Stimulated activated naive CD4-positive, alpha-beta T cell treated with Interleukin-2 at 50 U/mL for 16 hours (primary cell): ENCODE data around the gene SEL1L3.

ENCODE experiments used
- DNase-seq: peaks from one replicate; lab custom pipeline; 2025; lab: John Stamatoyannopoulos, UW

Gene SEL1L3

DNA sequence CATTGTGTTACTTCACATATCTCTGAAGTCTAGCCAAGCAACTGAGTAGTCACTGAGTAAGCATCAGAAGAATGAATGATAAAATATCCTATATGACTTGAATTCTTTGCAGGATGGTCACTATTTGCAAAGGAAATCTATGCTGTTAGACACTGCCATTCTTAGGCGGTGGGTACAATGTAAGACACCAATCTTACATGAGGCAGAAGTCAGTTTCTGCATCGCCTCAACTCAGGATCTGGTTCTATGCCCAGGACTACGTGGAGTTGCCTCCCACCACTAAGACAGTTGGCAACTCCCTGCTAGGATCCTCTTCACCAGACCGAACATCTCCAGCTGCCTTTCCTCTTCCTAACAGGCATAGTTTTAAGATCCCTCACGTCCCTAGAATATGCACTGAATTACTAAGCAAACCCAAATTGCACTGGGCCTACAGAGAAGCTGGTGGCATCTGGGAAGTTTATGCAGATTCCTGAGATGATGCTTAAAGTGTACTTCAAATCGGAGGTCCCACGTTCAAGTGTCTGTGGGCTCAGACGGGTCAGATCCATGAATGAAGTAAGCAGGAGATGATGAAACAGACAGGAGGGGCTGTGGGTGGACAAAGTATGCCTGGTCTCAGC lies 45.6 kb downstream of the SEL1L3 start:
- no peak for DNase-seq

DNA sequence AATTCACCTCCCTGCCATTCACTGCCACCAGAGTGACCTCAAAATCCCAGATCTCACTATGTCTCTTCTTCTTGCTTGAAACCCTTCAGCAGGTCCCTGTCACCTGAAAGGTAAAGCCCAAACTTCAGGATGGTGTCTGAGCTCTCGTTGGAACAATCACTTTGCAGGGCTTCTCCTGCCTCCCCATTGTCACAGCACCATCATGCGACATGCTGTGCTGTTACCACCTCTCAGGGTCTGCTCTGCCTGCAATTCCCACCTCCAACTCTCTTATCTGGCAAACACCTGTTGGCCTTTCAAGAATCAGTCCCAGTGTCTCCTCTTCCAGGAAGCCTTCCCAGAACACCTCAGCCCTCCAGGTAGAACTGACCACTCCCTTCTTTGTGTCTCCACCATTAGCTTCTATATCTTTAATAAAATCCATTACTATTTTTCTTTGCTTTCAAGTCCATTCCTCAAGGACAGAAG lies 46.2 kb downstream of the SEL1L3 start:
- DNase-seq: no peak

DNA sequence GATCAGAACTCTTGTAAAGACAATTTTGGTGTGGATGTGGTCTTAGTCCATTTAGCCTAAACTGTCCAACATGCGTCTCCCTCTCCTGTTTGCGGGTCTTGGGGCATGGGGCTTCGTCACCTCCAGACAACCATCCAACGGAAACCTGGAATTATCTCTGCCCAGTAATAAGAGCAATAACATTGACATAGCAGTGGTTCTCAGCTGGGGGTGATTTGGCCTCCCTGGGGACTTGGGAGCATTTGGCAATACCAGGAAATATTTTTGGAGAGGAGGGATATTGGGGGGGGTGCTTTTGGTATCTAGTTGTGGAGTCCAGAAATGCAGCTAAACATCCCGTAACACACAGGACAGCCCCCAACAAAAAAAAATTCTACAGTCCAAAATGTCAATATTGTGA lies 47.2 kb downstream of the SEL1L3 start:
- no peak for DNase-seq

GRCh38 chr4:25814301-25815136 lies 48.3 kb downstream of the SEL1L3 start:
- no peak for DNase-seq

DNA sequence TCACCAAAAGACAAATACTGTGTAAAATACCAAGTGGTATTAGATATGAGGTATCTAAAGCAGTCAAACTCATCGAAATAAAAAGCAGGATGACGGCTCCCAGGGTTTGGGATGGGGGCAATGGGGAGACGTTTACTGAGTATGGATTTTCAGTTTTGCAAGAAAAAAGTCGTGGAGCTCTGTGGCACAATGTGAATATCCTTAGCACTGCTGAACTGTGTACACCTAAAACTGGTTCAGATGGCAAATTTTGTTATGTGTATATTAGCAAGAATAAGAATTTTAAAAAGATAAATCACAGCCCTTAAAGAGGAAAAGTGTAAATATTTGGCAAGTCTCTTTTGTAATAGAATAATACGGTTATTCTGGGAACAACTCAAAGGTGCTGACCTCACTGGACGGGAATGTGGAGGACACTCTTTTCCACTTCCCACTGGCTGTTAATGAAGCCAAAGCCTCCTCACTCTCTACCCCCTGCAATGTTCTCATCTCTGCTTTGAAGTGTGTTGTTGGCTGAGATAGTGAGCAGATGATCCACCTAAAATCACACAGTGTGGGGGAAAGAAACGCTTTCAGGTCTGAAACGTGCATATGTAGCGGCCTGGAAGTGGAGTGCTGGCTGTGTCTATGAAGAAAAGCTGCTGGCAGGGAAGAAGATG lies 49.2 kb downstream of the SEL1L3 start:
- no peak for DNase-seq

GRCh38 chr4:25811841-25812240 lies 50.9 kb downstream of the SEL1L3 start:
- DNase-seq: no peak

DNA sequence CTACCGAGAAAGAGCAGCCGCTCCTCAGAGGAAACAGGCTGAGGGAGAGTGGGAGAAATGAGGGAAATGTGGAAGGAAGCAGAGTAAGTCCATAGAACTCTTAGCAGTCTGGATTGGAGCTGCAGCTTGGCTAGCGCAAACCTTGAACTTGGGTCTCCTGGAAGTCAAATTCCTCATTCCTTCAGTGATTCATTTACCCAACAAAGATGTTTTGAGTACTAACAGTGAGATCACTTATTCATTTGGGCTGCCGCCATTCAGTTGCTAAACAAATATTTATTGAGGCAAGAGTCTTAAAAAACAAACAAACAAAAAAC lies 51.5 kb downstream of the SEL1L3 start:
- DNase-seq: no peak

DNA sequence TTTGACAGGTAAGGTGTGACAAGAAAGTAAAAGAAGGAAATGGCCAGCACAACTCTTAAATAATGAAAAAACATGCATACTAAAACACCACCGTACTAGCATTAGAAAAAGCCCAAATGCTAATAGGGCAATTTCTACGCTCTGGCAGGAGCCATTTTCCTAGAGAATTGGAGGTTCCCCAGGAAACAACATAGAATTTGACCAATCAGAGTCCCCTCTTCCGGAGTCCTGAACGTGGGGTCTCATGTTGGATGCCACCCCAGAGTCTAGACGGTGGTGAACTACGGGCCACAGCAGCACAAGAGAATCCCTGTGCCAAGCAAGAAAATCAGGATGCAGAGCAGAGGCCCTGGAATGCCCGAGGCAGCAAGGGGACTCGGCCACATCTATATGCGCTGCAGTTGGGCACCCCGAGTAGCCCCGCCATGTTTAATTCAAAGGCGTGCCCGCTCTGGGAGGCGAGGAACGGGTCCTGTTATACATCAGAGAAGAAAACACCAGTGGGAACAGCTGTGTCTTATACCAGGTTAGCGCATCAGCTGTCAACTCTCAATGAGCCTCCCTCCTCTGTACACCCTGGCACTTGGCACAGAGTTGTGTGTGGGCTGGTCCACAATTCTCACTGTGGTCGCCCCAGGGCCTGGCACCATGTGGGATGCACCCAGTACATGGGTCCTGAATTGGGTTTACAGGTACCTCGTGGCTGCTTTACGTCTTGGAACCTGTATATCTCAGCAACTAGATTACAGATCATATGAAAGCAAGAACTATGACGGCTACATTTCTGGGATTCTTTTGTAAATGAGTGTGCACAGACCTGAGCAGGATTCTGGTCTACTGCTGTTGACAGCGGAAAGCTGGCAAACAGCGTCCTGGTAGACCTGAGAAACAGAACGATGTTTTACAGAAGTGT lies 52.1 kb downstream of the SEL1L3 start:
- no peak for DNase-seq

GRCh38 chr4:25809996-25810395 lies 52.8 kb downstream of the SEL1L3 start:
- no peak for DNase-seq

DNA sequence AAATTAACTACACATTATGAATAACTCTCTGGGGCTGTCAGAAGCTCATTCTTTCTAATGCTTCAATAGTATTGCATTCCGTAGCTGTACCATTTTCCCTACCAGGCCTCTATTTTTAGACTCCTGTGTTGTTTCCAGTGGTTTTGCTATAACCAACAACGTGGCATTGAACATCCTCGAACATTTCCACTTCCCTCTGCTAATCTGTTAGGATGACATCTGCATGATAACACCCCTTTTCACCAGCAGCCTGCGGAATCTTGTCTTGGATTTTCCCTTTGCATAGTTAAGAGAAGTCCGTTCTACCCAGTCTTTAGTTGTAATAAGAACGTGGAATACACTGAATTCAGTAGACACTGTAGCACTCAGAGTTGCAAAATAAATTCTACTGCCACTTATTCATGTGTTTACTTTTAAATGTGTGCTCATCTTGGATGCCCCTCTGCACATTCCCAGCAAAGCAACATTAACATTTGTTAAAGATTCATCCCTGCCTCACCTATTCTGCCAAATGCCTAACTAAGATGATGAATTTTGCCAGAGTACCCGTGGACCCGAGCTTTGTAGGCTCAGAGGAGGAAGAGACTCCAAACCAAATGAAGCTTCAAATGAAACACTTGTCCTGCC lies 55.6 kb downstream of the SEL1L3 start:
- no peak for DNase-seq

- DNase-seq: no peak
These were observed 57.4 kb downstream of the SEL1L3 start for GRCh38 chr4:25805255-25805860.

DNA sequence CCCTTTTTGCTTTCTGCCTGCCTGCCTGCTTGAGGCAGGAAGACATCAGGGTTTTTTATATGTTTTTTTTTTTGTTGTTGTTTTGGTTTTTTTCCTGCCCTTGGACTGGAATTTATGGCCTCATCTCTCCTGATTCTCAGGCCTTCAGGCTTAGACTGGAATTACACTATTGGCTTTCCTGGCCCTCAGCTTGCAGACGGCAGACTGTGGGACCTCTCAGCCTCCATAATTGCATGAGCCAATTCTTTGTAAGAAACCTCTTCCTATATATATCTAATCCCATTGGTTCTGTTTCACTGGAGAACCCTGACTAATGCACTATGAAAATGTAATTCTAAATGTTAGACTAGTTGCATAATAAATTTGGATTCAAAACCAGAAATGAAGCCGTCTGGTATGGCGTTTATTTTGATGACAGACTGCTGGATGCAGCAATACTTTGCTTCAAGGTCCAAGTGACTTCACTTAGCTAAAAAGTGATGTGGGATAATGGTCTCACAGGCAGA lies 59.0 kb downstream of the SEL1L3 start:
- DNase-seq: no peak

DNA sequence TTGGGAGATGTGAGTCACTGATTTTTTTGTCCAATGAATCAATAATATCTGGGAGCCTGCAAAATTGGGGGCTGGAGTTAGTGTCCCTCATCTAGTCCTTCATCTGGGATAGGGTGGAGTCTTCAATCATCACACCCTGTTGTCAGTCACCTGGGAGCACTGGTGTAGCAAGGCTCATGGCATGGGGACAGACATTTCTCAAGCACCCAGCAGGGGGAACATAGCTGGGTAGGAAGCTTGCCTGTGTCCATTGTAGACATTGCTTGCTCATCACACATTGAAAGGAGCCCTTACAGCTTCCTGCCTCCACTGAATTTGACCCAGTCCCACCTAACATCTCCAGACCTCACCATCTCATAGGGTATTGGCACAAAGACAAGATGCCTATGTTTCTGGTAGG lies 61.2 kb downstream of the SEL1L3 start:
- no peak for DNase-seq

DNA sequence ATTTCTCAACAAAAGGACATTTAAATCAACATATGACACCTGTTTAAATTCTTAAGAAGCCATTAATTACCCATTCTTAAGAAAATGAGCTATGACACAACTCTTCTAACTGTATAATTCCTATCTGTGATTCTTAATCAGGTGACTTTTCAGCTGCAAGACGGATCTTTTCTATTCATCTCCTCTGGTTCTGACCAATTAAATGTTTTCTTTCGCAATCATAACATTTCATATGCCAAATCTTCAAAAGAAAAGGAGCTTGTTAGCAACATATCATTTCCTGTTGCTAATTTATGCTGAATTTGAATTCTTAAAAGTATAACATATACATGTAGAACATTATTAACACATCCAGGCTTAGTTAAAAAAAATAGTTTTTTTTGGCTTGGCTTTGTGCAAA lies 62.5 kb downstream of the SEL1L3 start:
- DNase-seq: no peak

DNA sequence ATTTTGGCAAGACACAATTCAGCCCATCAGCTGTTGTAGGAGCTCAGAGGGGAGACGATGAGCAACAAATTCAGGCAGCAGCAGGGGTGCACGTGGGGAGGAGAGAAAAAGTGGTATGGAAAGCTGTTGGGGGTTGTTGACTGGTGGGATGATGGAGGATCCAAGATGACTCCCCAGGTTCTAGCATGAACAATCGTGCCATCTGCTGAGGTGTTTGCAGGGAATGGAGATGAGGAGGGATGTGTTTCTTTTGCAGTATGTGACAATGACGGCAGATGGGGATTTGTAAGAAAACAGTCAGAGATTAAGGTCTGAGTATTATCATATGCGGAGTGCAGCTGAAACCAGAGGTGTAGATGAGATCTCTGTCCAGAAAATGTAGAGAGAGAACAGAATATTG lies 63.3 kb downstream of the SEL1L3 start:
- DNase-seq: no peak

DNA sequence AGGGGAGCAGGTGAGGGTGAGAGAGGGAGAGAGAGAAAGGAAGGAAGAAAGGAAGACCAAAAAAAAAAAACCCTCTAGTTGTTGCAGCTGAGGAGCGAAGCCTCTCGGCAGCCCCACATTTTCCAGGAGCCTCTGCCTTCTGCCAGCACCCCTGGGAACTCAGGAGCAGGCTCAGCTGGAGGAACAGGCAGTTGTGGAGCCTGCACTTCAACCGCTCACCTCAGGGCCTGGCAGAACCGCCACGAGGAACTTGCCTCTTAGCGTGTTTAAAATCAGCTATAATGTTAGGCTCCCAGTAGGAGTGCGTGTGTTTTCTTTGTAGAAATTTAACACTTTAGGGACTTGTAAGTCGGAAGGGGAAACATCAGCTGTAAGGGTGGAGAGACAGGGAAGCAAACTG lies 65.7 kb downstream of the SEL1L3 start:
- no peak for DNase-seq

GRCh38 chr4:25795566-25796454 lies 67.0 kb downstream of the SEL1L3 start:
- DNase-seq: no peak

DNA sequence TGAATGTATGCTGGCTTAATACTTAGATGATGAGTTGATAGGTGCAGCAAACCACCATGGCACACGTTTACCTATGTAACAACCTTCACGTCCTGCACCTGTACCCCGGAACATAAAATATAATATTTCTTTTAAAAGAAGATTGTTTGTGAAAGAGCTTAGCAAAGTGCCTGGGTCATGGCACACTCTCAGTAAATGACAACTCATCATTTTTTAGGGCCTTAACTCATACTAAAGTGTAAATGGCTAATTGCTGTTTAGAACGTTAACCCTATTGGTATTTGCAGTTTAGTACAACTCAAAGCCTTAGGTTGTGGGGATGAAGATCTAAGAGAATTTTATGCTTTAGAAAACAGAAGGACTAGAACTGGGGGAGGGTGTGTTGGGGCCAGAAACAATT lies 67.7 kb downstream of the SEL1L3 start:
- no peak for DNase-seq

DNA sequence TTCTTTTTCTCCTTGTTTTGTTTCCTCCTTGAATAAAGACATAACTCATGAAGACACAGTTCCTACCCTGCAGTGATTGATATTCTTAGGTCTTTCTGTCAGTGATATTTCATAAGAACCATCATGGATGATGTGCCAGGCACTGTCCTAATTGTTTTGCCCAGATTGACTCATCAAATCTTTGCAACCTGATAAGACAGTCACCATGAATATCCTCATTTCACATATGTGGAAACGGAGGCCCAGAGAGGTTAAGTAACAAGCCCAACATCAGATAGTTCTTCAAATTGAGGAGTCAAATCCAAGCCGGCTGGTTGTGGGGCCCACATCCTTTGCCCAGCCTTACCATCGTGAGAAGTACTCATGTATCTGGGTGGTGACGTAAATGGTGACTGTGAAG lies 69.9 kb downstream of the SEL1L3 start:
- DNase-seq: no peak

DNA sequence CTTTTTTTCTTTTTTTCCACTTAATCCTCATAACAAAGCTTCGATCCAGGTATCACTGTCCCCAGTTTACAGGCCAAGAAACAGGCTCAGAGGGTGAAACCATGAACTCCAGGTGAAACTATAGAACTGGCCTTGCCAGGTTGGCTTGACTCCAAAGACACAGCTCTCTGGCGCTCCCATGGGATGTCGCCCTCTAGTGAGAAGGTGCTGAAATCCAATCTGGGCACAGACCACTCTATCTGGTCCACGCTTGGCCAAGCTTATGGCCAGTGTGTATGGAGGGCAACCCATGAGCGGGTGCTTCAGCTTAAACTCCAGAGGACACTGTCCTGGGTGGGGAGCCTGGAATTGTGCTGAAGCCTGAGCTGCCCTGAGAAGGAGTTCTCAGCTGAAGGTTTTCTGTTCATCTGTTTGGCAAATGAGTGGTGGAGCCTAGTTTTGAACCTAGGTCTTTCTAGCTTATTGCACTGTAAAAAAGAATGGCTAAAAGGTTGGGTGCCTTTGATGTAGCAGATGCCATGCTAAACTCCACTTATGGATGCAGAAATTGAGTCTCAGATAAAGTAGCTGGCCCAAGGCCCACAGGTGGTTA lies 70.5 kb downstream of the SEL1L3 start:
- DNase-seq: no peak
